Activated CD4-positive, alpha-beta T cell treated with anti-CD3 and anti-CD28 coated beads, Interleukin-2, amount 50 U/mL, for 48 hours (primary cell): ENCODE results near the gene HECW1.
"Not testable (repeated sequence)": the region's sequence is repeated elsewhere in the genome, so short reads cannot be mapped to it uniquely, and the experiment has no call there.

Experiments used
- DNase-seq, 2 experiments: peaks; one replicate each; pipeline ENCODE4 v3.0.0-alpha.2; 2020

Gene HECW1

DNA sequence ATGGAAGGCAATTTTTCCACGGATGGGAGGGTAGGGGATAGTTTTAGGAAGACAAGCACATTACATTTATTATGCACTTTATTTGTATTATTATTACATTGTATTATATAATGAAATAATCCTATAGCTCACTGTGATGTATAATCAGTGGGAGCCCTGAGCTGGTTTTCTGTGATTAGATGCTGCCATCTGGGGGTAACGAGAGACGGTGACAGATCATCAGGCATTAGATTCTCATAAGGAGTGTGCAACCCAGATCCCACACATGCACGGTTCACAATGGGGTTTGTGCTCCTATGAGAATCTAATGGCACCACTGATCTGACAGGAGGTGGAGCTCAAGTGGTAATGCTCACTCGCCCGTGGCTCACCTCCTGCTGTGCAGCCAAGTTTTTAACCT lies 366.6 kb downstream of the HECW1 start:
- DNase-seq, result no peak

DNA sequence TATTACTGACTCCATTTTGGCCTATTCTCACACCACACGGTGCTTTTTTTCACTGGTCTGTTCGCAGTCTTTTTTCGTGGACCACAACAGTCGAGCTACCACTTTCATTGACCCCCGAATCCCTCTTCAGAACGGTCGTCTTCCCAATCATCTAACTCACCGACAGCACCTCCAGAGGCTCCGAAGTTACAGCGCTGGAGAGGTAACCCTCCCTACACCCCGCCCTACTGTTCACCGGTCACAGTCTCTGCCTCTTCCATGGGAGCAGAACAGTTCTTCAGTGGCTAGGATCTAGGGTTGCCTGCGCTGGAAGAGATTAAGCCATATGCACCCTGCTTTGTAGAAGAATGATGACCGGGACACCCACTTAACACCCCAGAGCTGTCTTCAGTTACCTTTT lies 367.1 kb downstream of the HECW1 start:
- DNase-seq, result no peak

GRCh38 chr7:43480581-43480980 lies 368.1 kb downstream of the HECW1 start:
- no peak for DNase-seq

DNA sequence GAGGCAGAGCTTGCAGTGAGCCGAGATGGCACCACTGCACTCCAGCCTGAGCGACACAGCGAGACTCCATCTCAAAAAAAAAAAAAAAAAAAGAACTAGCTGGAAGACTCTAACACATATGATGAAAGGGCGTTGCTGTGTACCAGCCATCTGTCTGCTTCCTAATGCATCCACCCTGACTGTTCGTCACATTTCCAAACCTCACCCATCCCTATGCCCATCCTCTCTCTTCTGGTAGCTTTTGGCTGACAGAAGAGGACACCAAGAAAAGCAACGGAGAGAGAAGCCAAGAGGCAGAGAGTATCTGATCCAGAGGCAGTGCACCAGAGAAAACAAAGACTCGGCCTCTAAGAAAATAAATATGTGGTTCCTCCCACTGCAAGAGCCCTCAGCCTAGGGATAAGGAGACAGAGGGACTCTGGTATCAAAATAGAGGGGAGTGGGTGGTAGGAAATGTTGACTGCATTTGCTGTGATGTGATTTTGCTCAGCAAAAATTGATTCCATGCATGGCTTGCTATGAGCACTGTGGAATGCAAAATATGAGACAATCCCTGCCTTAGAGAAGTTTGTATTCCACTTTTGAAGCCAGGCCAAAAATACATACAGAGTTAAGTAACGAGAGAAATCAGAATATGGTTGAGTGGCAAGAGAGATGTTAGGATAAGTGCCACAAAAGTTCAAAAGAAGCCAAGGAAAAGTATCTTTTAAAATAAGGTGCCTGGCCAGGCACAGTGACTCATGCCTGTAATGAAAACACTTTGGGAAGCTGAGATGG lies 369.6 kb downstream of the HECW1 start:
- DNase-seq, result no peak

GRCh38 chr7:43482679-43483252 lies 370.3 kb downstream of the HECW1 start:
- DNase-seq, result no peak

DNA sequence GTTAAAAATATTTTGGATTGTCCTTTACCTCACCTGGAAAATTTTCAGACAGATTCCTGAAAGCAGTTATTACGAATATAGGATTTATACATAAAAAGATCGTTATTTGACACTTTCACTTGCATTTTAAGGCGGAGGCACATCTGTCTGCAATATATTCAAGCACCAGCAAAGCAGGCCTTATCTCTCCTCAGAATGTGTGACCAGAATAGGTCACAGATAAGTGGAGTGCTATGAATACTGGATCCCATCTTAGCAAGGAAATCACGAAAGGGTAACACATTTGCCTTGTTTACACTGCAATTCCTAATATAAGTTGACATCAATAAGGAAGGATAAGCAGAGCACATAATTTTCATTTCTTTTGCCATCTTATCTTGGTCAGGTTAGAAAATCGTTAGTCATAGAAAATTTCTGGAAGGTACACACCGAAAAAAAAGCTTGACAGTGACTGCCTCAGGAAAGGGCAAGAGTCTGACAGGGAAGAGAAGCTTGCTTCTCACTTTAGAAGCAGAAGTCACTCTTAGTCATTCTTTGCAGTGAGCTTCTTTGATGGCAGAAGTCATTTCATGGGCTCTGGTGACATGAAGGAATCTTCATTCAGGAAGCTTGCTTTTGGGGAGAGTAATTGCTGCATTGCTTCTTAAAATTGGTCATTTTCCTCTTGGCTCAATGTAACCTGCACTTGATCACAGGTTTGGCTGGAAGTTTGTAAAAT lies 372.4 kb downstream of the HECW1 start:
- DNase-seq, result no peak

DNA sequence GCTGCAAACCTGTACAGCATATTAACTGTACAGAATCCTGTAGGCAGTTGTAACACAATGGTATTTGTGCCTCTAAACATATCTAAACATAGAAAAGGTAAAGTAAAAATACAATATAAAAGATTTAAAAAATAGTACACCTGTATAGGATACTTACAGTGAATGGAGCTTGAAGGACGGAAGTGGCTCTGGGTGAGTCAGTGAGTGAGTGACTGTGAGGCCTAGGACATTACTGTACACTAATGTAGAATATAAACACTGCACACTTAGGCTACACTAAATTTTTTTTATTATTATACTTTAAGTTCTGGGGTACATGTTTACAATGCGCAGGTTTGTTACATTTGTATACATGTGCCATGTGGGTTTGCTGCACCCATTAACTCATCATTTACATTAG lies 373.1 kb downstream of the HECW1 start:
- DNase-seq, result no peak

DNA sequence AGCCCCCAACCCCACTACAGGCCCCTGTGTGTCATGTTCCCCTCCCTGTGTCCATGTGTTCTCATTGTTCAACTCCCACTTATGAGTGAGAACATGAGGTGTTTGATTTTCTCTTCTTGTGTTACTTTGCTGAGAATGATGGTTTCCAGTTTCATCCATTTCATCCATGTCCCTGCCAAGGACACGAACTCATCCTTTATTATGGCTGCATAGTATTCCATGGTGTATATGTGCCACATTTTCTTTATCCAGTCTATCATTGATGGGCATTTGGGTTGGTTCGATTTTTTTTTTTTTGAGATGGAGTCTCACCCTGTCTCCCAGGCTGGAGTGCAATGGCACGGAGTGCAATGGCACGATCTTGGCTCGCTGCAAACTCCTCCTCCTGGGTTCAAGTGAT lies 373.6 kb downstream of the HECW1 start:
- not testable (repeated sequence) for DNase-seq

GRCh38 chr7:43486634-43487033 lies 374.2 kb downstream of the HECW1 start:
- no peak for DNase-seq

- no peak for DNase-seq
These were observed 375.3 kb downstream of the HECW1 start for GRCh38 chr7:43487731-43488073.

GRCh38 chr7:43489257-43489656 lies 376.8 kb downstream of the HECW1 start:
- DNase-seq, result no peak

DNA sequence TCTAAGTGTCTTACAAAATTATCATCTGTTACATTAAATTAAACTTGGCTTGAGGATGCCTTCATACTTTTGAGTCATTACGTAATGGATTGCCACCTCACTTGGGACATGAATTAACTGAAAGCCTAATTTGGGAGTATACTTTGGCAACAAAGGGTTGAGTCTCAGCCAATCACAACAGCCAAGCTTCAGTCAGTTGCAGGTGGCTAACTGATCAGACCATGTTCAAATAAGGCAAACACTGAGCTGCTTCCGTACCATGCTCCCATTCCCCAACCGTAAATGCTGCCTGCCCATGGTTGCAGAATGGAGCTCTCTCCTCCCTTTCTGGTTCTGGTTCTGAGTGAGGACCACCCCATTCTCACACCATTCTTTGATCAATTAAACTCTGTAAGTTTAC lies 377.6 kb downstream of the HECW1 start:
- DNase-seq, result no peak

GRCh38 chr7:43491123-43491522 lies 378.7 kb downstream of the HECW1 start:
- DNase-seq, result no peak

- no peak for DNase-seq
These were observed 379.5 kb downstream of the HECW1 start for GRCh38 chr7:43491984-43492383.

GRCh38 chr7:43492896-43493295 lies 380.4 kb downstream of the HECW1 start:
- DNase-seq, result no peak

DNA sequence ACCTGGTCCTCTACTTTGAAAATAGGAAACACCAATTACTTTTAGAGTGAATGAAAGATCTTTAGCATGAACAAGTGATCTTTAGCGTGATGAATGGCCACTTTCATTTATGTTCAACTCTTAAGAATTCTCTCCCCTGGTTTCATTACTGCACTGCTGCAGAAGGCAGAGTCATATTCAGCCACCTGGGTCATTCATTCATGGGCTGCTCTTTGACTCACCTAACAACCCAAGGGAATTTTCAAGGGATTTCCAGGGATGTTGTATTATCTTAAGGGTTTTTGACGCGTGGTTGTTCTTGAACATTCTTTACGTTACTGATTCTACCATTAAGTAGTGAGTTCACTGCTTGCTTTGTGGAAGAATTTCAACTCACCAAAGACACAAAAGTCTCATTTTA lies 383.1 kb downstream of the HECW1 start:
- no peak for DNase-seq

GRCh38 chr7:43496596-43496995 lies 384.1 kb downstream of the HECW1 start:
- no peak for DNase-seq

- DNase-seq, result no peak
These were observed 389.4 kb downstream of the HECW1 start for GRCh38 chr7:43501870-43502269.

DNA sequence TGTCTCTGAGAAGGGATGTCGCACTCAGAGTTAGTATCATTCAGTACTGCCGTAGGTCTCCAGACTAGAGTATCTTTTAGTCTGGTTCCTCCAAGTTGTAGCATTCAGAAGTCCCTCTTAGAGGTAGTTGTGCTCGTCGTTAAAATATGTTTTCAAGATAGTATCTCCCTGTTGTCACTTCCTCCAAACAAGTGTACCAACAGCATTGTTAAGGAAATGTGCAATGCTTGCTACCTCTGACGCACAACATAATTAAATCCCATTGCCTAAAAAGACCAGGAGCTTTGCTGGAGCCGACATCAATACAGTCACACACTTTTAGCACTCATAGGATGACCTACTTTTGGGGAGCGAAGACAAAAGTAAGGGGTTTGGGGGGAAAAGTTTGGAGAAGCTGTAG lies 390.5 kb downstream of the HECW1 start:
- no peak for DNase-seq

DNA sequence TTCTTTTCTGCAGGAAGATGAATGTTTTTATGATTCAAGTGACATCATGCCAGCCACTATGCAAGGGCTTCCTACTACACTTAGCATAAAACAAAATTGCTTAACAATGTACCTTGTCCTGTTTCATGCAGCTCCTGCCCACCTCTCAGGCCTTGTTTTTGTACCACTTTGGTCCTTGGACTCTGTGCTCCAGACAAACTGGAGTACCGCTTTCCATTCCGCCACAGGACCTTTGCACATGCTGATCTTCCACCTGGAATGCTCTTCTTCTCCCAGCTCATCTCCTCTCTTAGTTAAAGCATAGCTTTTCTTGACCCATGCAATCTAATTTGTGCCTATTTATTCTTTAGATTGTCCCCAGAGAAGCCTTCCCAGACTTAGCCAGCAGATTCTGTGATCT lies 393.0 kb downstream of the HECW1 start:
- DNase-seq, result no peak

DNA sequence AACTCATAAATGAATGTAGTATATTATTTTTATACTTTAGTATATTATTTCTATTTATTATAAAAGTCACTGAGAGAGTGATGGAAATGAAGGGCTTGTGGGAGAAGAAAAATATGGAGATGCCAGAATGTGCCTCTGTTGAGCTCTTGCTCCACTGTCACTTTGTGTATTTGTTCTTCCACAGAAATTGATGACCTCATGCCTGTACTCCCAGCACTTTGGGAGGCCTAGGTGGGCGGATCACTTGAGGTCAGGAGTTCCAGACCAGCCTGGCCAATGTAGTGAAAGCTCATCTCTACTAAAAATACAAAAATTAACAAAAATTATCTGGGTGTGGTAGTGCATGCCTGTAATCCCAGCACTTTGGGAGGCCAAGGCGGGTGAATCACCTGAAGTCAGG lies 394.0 kb downstream of the HECW1 start:
- DNase-seq, result no peak

DNA sequence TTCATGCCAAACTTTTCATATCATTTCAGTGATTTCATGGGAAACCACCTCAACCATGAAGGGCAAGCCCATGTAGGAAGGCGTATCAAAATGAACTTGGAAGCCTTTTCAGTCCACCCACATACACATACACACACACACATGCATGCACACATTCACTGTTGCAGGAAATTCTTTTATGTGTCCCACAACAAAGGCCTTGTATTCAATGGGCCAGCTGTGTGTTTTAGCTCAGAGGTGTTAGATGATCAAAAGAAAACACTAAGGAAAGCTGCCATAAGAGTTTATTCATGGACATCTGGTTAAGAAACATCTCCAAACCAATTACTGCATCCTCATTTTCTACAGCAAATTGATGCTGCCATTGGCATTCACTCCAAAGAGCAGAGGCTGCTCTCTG lies 396.0 kb downstream of the HECW1 start:
- no peak for DNase-seq

DNA sequence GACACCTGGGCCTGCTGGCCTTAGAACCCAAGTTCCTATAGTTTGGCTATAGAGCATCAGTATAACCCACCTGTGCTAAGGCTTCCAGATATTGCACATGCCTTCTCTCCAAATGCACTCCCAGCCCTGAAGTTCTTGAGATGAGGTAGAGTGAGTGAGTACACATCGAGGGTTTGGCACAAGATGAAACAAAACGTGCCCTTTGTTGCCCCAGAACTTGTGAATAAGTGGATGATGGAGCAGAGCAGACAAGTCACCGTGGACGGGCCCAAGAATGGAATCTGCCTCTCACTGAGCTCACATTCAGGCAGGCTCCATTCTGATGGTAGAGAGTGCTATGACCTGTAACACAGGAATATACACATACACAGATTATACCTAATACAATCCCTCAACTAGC lies 397.5 kb downstream of the HECW1 start:
- no peak for DNase-seq

- no peak for DNase-seq
These were observed 398.6 kb downstream of the HECW1 start for GRCh38 chr7:43511029-43511428.
